ENCODE results near the gene PCDH8. TPM values are rescaled to one million over a fixed set of nuclear protein-coding genes. Genes with fewer than 3 reads are reported as not detected.

The PCDH8 gene
- not detected for total RNA-seq
- polyA plus RNA-seq, result not detected

- peak within 1 kb of the TSS in 5 of 7 donors; percentile 10 to 71 (median 26) for H3K4me3 Mint-ChIP-seq
- H3K4me3 ChIP-seq (ENCODE audit: low read length), result no peak within 1 kb of the TSS
- no peak within 1 kb of the TSS for H3K27ac Mint-ChIP-seq
- H3K9me3 Mint-ChIP-seq, result peaks cover 0 to 27% (median 13%) of the 10 kb centered on the region in 5 donors
- no peak for DNase-seq
- peaks cover 27 to 43% (median 34%) of the 10 kb centered on the region in 3 donors for H3K4me1 Mint-ChIP-seq
- ChIA-PET CTCF (no interaction called here), POLR2A (no interaction called here)
- H3K4me1 ChIP-seq (ENCODE audit: insufficient read depth, low read length), result peaks cover 17% of the 10 kb centered on the region
- H3K36me3 Mint-ChIP-seq, result peaks cover 0 to 2% (median 0%) of the 10 kb centered on the region in 3 donors
- no peaks in the 10 kb centered on the region for H3K9me3 ChIP-seq (ENCODE audit: low read length)
- H3K36me3 ChIP-seq (ENCODE audit: insufficient read depth, low read length), result no peaks in the 10 kb centered on the region
- H3K27me3 ChIP-seq (ENCODE audit: insufficient read depth, low read length, poor library complexity, severe bottlenecking), result peaks cover 45% of the 10 kb centered on the region
- H3K27ac ChIP-seq (ENCODE audit: low read depth, low read length), result no peak within 1 kb of the TSS
- peaks cover 58 to 65% of the 10 kb centered on the region in 2 donors for H3K27me3 Mint-ChIP-seq
These were observed at the start of gene PCDH8 for GRCh38 chr13:52848455-52849195. TSS of gene PCDH8 (minus strand) at chr13:52848640. CDS start at chr13:52848436, 204 bp downstream.

GRCh38 chr13:52896827-52897659 is 48.6 kb upstream of the PCDH8 start:
- no peaks in the 10 kb centered on the region for H3K9me3 ChIP-seq (ENCODE audit: low read length)
- Mint-ChIP-seq H3K9me3 (no peaks in the 10 kb centered on the region), H3K4me3 (no peak overlapping the region), H3K4me1 (no peaks in the 10 kb centered on the region), H3K27me3 (peaks cover 0 to 19% of the 10 kb centered on the region in 2 donors), H3K36me3 (no peaks in the 10 kb centered on the region), H3K27ac (no peak overlapping the region)
- DNase-seq, result no peak
- ChIA-PET POLR2A (no interaction called here), CTCF (interaction anchor here (1.0 kb wide), 1 partner anchor 19 kb away, joined by 3 read pairs; no protein-coding TSS in a partner anchor)
- no peak overlapping the region for H3K4me3 ChIP-seq (ENCODE audit: low read length)
- no peak overlapping the region for H3K27ac ChIP-seq (ENCODE audit: low read depth, low read length)
- no peaks in the 10 kb centered on the region for H3K36me3 ChIP-seq (ENCODE audit: insufficient read depth, low read length)
- no peaks in the 10 kb centered on the region for H3K4me1 ChIP-seq (ENCODE audit: insufficient read depth, low read length)
- H3K27me3 ChIP-seq (ENCODE audit: insufficient read depth, low read length, poor library complexity, severe bottlenecking), result no peaks in the 10 kb centered on the region

GRCh38 chr13:52894413-52894812 is 46.0 kb upstream of the PCDH8 start:
- POLR2A ChIA-PET, result no interaction called here

GRCh38 chr13:52892925-52893324 is 44.5 kb upstream of the PCDH8 start:
- H3K36me3 ChIP-seq (ENCODE audit: insufficient read depth, low read length), result no peaks in the 10 kb centered on the region
- Mint-ChIP-seq H3K9me3 (no peaks in the 10 kb centered on the region), H3K4me1 (no peaks in the 10 kb centered on the region), H3K27ac (no peak overlapping the region), H3K27me3 (peaks cover 1 to 12% of the 10 kb centered on the region in 2 donors), H3K4me3 (no peak overlapping the region), H3K36me3 (no peaks in the 10 kb centered on the region)
- no peak for DNase-seq
- H3K4me3 ChIP-seq (ENCODE audit: low read length), result no peak overlapping the region
- ChIA-PET CTCF (no interaction called here), POLR2A (no interaction called here)
- no peaks in the 10 kb centered on the region for H3K4me1 ChIP-seq (ENCODE audit: insufficient read depth, low read length)
- H3K27ac ChIP-seq (ENCODE audit: low read depth, low read length), result no peak overlapping the region
- no peaks in the 10 kb centered on the region for H3K9me3 ChIP-seq (ENCODE audit: low read length)
- H3K27me3 ChIP-seq (ENCODE audit: insufficient read depth, low read length, poor library complexity, severe bottlenecking), result no peaks in the 10 kb centered on the region

More at GRCh38 chr13:52894413-52894812, 46.0 kb upstream of the PCDH8 start:
- Histone ChIP-seq H3K4me1 (ENCODE audit: insufficient read depth, low read length) (no peaks in the 10 kb centered on the region), H3K9me3 (ENCODE audit: low read length) (no peaks in the 10 kb centered on the region), H3K36me3 (ENCODE audit: insufficient read depth, low read length) (no peaks in the 10 kb centered on the region), H3K27me3 (ENCODE audit: insufficient read depth, low read length, poor library complexity, severe bottlenecking) (no peaks in the 10 kb centered on the region), H3K27ac (ENCODE audit: low read depth, low read length) (no peak overlapping the region), H3K4me3 (ENCODE audit: low read length) (no peak overlapping the region)
- Mint-ChIP-seq H3K36me3 (no peaks in the 10 kb centered on the region), H3K4me1 (no peaks in the 10 kb centered on the region), H3K27me3 (peaks cover 0 to 16% of the 10 kb centered on the region in 2 donors), H3K4me3 (no peak overlapping the region), H3K27ac (no peak overlapping the region), H3K9me3 (no peaks in the 10 kb centered on the region)
- no peak for DNase-seq
- CTCF ChIA-PET, result no interaction called here

GRCh38 chr13:52891706-52892105 is 43.3 kb upstream of the PCDH8 start:
- ChIA-PET POLR2A (no interaction called here), CTCF (no interaction called here)
- peak overlapping the region in 1 of 8 donors; percentile 58 for H3K27ac Mint-ChIP-seq

GRCh38 chr13:52887165-52887564 is 38.7 kb upstream of the PCDH8 start:
- H3K27me3 ChIP-seq (ENCODE audit: insufficient read depth, low read length, poor library complexity, severe bottlenecking), result no peaks in the 10 kb centered on the region
- Mint-ChIP-seq H3K4me3 (no peak overlapping the region), H3K36me3 (no peaks in the 10 kb centered on the region), H3K4me1 (no peaks in the 10 kb centered on the region), H3K27me3 (peaks cover 1 to 20% of the 10 kb centered on the region in 2 donors), H3K27ac (no peak overlapping the region), H3K9me3 (peaks cover 0 to 2% (median 0%) of the 10 kb centered on the region in 5 donors)
- ChIA-PET CTCF (no interaction called here), POLR2A (no interaction called here)
- no peak overlapping the region for H3K27ac ChIP-seq (ENCODE audit: low read depth, low read length)
- H3K9me3 ChIP-seq (ENCODE audit: low read length), result no peaks in the 10 kb centered on the region
- DNase-seq, result no peak
- H3K4me3 ChIP-seq (ENCODE audit: low read length), result no peak overlapping the region
- no peaks in the 10 kb centered on the region for H3K4me1 ChIP-seq (ENCODE audit: insufficient read depth, low read length)
- H3K36me3 ChIP-seq (ENCODE audit: insufficient read depth, low read length), result no peaks in the 10 kb centered on the region

More at GRCh38 chr13:52891706-52892105, 43.3 kb upstream of the PCDH8 start:
- H3K9me3 ChIP-seq (ENCODE audit: low read length), result no peaks in the 10 kb centered on the region
- no peaks in the 10 kb centered on the region for H3K4me1 ChIP-seq (ENCODE audit: insufficient read depth, low read length)
- H3K27me3 ChIP-seq (ENCODE audit: insufficient read depth, low read length, poor library complexity, severe bottlenecking), result no peaks in the 10 kb centered on the region
- Mint-ChIP-seq H3K4me3 (no peak overlapping the region), H3K27me3 (peaks cover 1 to 15% of the 10 kb centered on the region in 2 donors), H3K4me1 (no peaks in the 10 kb centered on the region), H3K36me3 (no peaks in the 10 kb centered on the region), H3K9me3 (no peaks in the 10 kb centered on the region)
- no peak overlapping the region for H3K27ac ChIP-seq (ENCODE audit: low read depth, low read length)
- no peak overlapping the region for H3K4me3 ChIP-seq (ENCODE audit: low read length)
- DNase-seq, result no peak
- no peaks in the 10 kb centered on the region for H3K36me3 ChIP-seq (ENCODE audit: insufficient read depth, low read length)

- Mint-ChIP-seq H3K36me3 (no peaks in the 10 kb centered on the region), H3K4me3 (no peak overlapping the region), H3K4me1 (no peaks in the 10 kb centered on the region), H3K9me3 (peaks cover 0 to 2% (median 0%) of the 10 kb centered on the region in 5 donors), H3K27ac (no peak overlapping the region), H3K27me3 (peaks cover 3 to 30% of the 10 kb centered on the region in 2 donors)
- H3K36me3 ChIP-seq (ENCODE audit: insufficient read depth, low read length), result no peaks in the 10 kb centered on the region
- ChIA-PET POLR2A (no interaction called here), CTCF (no interaction called here)
- H3K4me3 ChIP-seq (ENCODE audit: low read length), result no peak overlapping the region
- H3K27ac ChIP-seq (ENCODE audit: low read depth, low read length), result no peak overlapping the region
- DNase-seq, result no peak
- no peaks in the 10 kb centered on the region for H3K4me1 ChIP-seq (ENCODE audit: insufficient read depth, low read length)
- H3K27me3 ChIP-seq (ENCODE audit: insufficient read depth, low read length, poor library complexity, severe bottlenecking), result no peaks in the 10 kb centered on the region
- H3K9me3 ChIP-seq (ENCODE audit: low read length), result no peaks in the 10 kb centered on the region
These were observed 36.7 kb upstream of the PCDH8 start for GRCh38 chr13:52885141-52885540.

- Mint-ChIP-seq H3K4me3 (no peak overlapping the region), H3K27ac (no peak overlapping the region), H3K27me3 (peaks cover 3 to 36% of the 10 kb centered on the region in 2 donors), H3K9me3 (peaks cover 0 to 2% (median 0%) of the 10 kb centered on the region in 5 donors), H3K36me3 (no peaks in the 10 kb centered on the region), H3K4me1 (no peaks in the 10 kb centered on the region)
- Histone ChIP-seq H3K36me3 (ENCODE audit: insufficient read depth, low read length) (no peaks in the 10 kb centered on the region), H3K27me3 (ENCODE audit: insufficient read depth, low read length, poor library complexity, severe bottlenecking) (no peaks in the 10 kb centered on the region), H3K4me3 (ENCODE audit: low read length) (no peak overlapping the region), H3K9me3 (ENCODE audit: low read length) (no peaks in the 10 kb centered on the region), H3K4me1 (ENCODE audit: insufficient read depth, low read length) (no peaks in the 10 kb centered on the region), H3K27ac (ENCODE audit: low read depth, low read length) (no peak overlapping the region)
- CTCF ChIA-PET, result no interaction called here
- POLR2A ChIA-PET, result no interaction called here
- no peak for DNase-seq
These were observed 36.1 kb upstream of the PCDH8 start for GRCh38 chr13:52884429-52885010.
